GM19467 (cell line): ENCODE measurements around the gene C15orf40.
"Not testable (repeated sequence)": the region's sequence is repeated elsewhere in the genome, so short reads cannot be mapped to it uniquely, and the experiment has no call there.

Source experiments
- ATAC-seq: cut with Tn5 transposase; IDR thresholded peaks from one replicate; pipeline ENCODE4 v1.9.1; 2021; ENCODE audit warnings: mild to moderate bottlenecking, moderate library complexity; ENCODE audit not compliant: unreplicated experiment

C15orf40 gene

DNA sequence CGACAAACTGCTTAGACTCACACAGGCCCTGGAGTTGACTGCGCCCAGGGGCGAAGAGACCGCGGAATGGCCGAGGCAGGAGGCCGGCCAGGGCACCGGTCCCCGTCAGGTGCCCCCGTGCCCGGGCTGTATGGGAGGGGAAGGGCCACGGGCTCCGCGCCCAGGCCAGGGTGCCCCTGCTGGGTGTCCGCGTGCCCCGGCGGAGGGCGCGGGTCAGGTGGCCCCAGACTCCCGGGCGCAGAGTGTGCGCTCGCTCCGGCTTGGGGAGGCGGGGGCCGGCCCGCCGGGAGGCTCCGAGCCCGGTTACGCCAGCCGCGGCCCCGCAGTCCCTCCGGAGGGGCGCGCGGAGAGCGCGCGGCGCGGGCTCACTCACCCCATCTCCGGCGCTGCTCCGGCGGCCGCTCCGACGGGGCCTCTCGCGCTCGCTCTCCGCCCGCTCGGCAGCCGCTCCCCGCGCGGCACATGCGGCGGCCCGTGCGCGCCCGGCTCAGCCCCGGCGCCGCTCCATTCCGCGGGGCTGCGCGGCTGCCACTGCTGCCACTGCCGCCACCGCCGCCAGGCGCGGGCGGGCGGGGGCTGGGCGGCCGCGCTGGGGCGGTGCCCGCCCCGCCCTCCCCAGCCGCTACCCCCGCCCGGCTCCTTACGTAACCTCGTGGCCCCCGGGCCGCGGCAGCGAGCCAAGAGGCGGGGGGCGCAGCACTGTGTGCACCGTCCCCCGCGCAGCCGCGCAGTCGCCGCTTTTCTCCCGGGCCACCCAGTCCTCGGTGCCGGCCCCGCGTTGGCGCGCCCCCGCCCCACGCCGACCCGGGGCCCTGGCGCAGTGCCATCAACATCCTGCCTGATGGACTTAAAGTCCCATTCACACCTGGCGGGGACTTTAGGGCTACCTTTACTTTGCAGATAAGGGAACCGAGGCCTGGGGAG is 59.0 kb downstream of the C15orf40 start, which contains the start of gene HOMER2:
TSS of gene HOMER2 (minus strand) at position 563 of the 924 bp plus-strand sequence. CDS start at position 378, 185 bp downstream.
- ATAC-seq: no peak

DNA sequence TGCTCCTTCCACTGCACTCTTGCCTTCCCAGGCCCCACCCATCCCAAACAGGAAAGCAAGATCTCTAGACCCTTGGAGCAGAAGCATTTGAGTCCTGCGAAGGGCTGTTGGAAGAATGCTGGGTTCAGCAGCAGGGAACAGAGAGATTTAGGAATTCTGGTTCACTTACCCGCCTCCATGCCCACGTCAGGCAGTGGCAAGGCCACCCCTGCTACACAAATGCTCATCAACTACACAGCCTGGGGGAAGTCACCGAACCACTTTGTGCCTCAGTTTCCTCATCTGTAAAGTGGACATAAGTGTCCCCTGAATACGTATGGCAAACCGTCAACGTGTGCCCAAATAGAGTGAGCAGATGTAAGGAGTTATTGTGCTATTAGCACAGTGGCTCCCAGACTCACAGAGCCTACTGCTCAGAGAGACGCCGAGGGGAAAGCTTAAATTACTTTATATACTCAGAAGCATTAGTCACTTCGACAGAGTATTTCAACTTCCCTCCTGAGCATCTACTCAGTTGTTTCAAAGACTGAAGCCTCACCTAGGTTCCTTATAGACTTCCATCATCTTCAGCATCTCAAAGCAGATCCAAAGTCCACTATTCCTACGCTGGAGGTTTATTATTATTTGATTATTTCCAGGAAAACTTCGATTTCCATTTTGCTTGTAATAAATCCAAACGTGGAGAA is 59.8 kb downstream of the C15orf40 start:
- no peak for ATAC-seq

DNA sequence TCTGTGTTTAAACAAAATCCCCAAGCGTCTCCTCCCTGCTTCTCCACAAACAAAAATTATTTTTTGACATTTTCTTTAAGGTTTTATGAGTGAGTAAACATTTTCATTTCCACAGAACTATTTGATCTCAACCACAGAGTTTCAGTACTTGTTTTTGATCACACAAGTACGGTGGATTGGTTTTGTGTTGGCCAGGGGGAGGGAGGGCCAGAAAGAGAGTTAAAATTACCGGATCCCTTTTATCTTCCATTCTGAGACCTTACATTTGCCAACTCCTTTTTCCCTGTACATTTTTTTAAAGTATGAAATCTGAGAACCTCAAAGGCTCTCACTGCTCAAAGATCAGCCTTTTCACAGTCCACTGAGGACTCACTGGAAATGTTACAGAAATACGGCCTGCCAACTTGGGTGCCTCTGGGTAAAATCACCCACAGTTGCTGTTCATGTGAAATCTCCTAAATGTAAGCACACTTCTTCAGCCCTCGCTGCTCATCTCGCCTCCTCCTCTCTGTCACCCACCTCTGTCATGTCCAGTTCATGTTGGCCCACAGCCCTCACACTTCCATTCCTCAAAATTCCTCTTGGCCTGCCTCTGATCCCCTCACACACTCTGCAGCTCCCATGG is 60.6 kb downstream of the C15orf40 start:
- no peak for ATAC-seq

DNA sequence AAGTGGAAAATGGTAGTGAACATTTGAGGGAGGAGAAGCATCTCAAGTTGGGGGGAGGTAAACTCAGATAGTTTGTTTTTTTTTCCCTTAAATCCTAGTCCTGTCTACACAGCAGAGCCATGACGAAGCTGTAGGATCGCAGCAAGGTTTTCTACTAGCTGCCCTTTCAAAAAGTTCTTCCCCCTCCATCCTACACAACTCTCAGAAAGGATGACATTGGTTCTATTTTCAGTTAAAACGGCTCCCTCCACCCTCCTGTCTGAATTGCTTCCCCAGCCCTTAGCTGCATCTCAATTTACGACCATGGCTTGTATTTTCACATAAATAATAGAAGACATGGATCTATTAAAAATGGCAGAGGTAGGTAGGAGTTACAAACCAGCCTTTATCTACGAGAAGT is 61.1 kb downstream of the C15orf40 start:
- ATAC-seq: no peak

DNA sequence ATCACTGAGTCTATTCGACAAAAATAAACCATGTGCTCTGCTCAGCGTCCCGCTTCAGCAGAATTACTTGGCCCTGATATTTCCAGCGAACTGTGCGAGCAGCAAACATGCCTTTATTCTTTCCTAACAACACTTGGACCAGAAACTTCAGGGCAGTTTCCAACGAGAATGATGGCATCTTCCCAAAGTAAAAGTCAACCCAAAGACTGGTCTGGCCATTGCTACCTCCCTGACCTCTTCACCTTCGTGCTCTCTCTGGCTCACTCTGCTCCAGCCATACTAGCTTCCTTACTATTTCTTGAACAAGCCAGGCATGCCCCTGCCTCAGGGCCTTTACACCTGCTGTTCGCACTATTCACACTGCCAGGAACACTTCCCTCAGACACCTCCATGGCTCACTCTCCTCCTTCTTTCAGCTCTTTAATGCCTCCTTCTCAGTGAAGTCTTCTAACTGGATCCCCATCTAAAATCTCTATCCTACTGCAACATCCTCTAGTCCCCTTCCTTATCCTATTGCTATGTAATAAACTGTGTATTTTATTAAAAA is 65.2 kb downstream of the C15orf40 start:
- no peak for ATAC-seq

DNA sequence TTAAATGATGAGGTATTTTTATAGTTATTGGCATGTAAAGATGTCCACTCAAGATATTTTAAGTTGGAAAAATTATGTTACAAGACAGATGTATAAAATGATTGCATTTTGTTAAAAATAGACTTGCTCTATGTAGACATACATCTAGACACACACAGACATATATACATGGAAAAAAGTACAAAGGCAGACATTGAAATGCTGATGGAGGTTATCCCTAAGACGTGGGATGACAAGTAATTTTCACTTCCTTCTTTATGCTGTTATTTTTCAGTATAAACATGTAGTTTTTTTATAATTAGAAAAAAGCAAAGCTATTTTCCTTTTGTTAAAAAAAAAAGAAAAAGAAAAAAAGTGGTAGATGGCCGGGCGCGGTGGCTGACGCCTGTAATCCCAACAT is 66.1 kb downstream of the C15orf40 start:
- no peak for ATAC-seq

DNA sequence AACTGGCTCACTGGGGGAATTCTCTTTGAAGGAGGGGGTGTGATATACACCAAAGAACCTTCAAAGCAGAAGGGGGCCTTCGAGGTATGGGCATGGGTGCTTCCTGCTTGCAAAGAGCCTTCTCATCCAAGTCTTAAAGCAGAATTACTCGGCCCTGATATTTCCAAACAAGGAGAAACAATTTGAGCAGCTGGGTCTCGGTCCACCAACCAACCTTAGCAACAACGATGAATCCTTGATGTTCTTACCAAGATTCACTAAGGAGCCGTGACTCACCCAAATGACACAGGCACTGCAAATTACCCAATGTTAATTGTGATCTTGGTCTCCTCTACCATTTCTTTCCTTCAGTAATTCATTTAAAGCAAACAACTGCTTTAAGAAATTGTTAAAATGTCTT is 66.6 kb downstream of the C15orf40 start:
- ATAC-seq: no peak

DNA sequence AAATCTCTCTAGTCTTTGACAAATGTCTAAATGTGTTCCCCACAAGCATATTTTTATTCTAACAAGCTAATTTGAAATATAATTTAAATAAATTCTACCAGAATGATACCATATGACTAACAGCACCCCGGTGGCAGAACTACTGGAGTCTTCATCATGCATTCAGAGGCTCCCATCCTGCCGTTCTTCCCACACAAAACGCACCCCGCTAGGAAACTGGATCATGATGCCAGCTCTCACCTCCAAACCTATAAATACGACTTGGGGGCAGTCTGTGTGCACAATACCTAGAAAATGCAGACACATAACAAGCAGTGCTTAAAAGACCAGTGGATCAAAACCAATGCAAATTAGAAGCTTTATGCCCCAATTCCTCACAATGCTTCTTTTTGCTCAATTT is 67.4 kb downstream of the C15orf40 start:
- ATAC-seq: no peak

DNA sequence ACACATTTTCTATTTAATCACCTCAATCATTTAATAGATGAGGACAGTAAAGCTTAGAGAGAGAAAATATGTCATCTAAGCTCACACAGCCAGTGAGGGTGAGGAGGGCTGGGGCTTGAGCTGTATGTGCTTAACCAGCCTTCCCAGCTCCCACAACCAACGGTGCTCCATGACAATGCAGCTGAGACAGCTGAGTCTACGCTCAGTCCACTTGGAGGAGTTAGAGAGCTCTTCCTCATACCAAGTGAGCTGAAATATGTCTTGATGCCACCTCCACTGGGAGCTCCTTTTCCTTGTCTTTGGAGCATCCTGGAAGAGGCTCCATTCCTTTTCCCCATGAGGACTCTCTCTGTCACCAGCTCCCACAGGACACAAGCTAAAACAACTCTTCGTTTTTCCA is 68.3 kb downstream of the C15orf40 start:
- no peak for ATAC-seq

DNA sequence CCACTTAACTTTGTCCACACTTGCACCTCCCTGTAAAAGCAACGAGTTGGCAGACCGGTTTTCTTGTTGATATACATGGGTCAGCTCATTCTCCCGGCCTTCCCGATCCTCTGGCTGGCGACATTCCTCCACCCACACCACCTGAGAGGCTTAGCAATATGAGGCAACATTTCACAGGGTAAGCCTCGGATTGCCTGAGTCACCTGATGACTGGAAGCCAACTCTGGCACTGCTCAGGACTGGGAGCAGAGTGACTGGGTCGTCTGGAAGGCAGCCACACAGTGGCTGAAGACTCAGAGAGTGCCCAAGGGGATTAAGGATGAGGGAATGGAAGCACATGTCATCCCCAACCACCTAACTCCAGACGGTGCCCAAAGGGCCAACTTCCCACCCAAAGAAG is 68.7 kb downstream of the C15orf40 start:
- ATAC-seq: no peak

DNA sequence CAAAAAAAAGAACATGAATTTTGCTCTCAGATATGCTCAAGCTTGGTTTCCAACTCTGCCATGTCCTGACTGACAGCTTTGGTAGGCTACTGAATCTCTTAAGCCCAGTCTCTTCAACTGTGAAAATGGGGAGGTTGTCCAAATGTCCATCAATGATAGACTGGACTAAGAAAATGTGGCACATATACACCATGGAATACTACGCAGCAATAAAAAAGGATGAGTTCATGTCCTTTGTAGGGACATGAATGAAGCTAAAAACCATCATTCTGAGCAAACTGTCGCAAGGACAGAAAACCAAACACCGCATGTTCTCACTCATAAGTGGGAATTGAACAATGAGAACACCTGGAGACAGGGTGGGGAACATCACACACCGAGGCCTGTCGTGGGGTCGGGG is 71.8 kb downstream of the C15orf40 start:
- ATAC-seq: not testable (repeated sequence)
